PC-9 (cell line): ENCODE measurements around the gene RNF166. TPM values are rescaled to one million over a fixed set of nuclear protein-coding genes. Genes with fewer than 3 reads are reported as not detected.

ENCODE experiments used
- BruUV-seq: library from RNA; stranded (reverse); fragments of 400-500 nt; replicated peaks from 2 replicates; lab custom pipeline; 2021; lab: Mats Ljungman, UMichigan
- CTCF ChIA-PET: fragments of 300-600 bp; sonication (Branson Sonifier 250); formaldehyde crosslinking; loops from one replicate; lab custom pipeline; 2022; ENCODE audit warnings: antibody characterized with exemption; lab: Charles Lee
- POLR2A ChIA-PET: fragments of 300-600 bp; sonication (Branson Sonifier 250); formaldehyde crosslinking; loops from one replicate; lab custom pipeline; 2022; ENCODE audit warnings: antibody characterized with exemption; ENCODE audit not compliant: unreplicated experiment; lab: Charles Lee
- DNase-seq, 2 experiments: peaks; one replicate each; pipeline versions ENCODE4 v3.0.0 to v3.0.0-alpha.2; 2015 to 2022; ENCODE audit warnings: mixed read lengths in 1 of 2
- H2AFZ ChIP-seq: fragments of 200-600 bp; sonication (generic); 2 replicates; pipeline ENCODE4 v1.8.1; 2017; ENCODE audit warnings: antibody characterized with exemption
- H3F3A ChIP-seq: fragments of 200-600 bp; sonication (generic); 2 replicates; pipeline ENCODE4 v1.8.1; 2017; ENCODE audit warnings: antibody characterized with exemption, mild to moderate bottlenecking, low read depth; ENCODE audit not compliant: insufficient read depth
- H3K27ac ChIP-seq: fragments of 200-600 bp; sonication (generic); 2 replicates; pipeline ENCODE4 v1.6.1; 2016; ENCODE audit warnings: mixed run types
- H3K27me3 ChIP-seq: fragments of 200-600 bp; sonication (generic); 2 replicates; pipeline ENCODE4 v1.6.1; 2016; ENCODE audit warnings: low read depth, mixed run types; ENCODE audit not compliant: insufficient read depth
- H3K36me3 ChIP-seq: fragments of 200-600 bp; sonication (generic); 2 replicates; pipeline ENCODE4 v1.6.1; 2016; ENCODE audit warnings: low read depth, mixed run types
- H3K4me1 ChIP-seq: fragments of 200-600 bp; sonication (generic); replicated peaks from 2 replicates; pipeline ENCODE4 v1.6.1; 2016; ENCODE audit warnings: mixed run types; ENCODE audit not compliant: insufficient read depth
- H3K4me2 ChIP-seq: fragments of 200-600 bp; sonication (generic); 2 replicates; pipeline ENCODE4 v1.6.1; 2017; ENCODE audit warnings: mixed run types
- H3K4me3 ChIP-seq: fragments of 200-600 bp; sonication (generic); 2 replicates; pipeline ENCODE4 v1.6.1; 2016; ENCODE audit warnings: mixed run types
- H3K79me2 ChIP-seq: fragments of 200-600 bp; sonication (generic); 2 replicates; pipeline ENCODE4 v1.6.1; 2017; ENCODE audit warnings: low read depth, mixed run types
- H3K9me2 ChIP-seq: fragments of 200-600 bp; sonication (generic); 2 replicates; pipeline ENCODE4 v1.8.1; 2017; ENCODE audit warnings: mild to moderate bottlenecking; ENCODE audit not compliant: insufficient read depth
- H3K9me3 ChIP-seq: fragments of 200-600 bp; sonication (generic); 2 replicates; pipeline ENCODE4 v1.8.1; 2016; ENCODE audit warnings: low read depth; ENCODE audit not compliant: insufficient read depth
- H4K20me1 ChIP-seq: fragments of 200-600 bp; sonication (generic); 2 replicates; pipeline ENCODE4 v1.8.1; 2017; ENCODE audit not compliant: insufficient read depth
- EZH2 ChIP-seq: fragments of 200-600 bp; sonication (generic); IDR thresholded peaks from 2 replicates; pipeline ENCODE4 v1.8.0; 2017; ENCODE audit warnings: antibody characterized with exemption, low read depth
- intact Hi-C: fragments of 100-400 bp; cut with micrococcal nuclease; formaldehyde crosslinking; loops from one replicate; pipeline ENCODE4 v1.10.0; 2022; ENCODE audit not compliant: unreplicated experiment
- total RNA-seq: library from RNA; stranded (reverse); gene quantifications from 2 replicates; pipeline ENCODE4 v1.2.3, GENCODE V29; 2021
- TF ChIP-seq, protein P1 (sequence below): fragments of 200-600 bp; sonication (generic); conservative IDR thresholded peaks from 2 replicates; pipeline ENCODE4 v1.6.1; 2017; ENCODE audit warnings: mixed run types, antibody characterized with exemption, mild to moderate bottlenecking, moderate library complexity

The RNF166 gene
- total RNA-seq, 1 experiment from 2014 or later = 29.4 TPM

DNA sequence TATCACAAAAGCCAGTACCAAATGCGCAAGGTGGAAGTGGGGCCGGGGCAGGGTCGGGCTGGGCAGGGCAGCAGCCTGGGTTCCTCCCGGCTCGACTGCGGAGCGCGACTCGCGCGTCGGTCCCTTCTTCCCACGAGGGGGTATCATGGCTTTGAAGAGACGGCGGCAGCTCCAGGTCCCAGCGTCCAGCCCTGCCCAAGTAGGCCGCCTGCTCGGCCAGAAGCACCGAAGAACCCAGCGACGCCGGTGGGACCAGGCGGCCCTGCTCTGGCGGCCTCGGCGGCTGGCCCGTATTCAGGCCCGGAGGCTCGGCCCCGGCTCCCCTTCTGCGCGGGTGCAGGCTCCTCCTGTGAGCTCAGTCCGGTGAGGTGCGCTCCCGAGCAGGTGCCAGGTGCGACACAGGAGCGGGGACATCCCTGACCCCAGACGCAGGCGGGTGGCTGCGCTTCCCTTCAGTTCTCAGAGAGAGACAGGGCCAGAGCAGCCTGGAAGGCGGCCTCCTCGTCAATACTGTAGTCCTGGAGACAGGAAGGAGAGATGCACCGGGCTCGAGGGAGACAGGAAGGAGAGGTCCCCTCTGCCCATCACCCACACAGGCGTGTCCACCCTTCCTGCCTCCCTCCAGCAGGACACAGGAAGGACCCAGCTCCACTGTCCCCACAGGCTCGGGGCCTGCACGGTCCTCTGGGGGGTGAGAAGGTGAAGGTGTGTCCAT is 8.9 kb downstream of the RNF166 start:
- Histone ChIP-seq H3K36me3 (no peaks in the 10 kb centered on the region), H3K4me3 (no peak overlapping the region), H2AFZ (no peak overlapping the region), H3K27ac (no peak overlapping the region), H3F3A (no peaks in the 10 kb centered on the region), H4K20me1 (no peaks in the 10 kb centered on the region), H3K4me2 (no peak overlapping the region), H3K4me1 (no peaks in the 10 kb centered on the region), H3K79me2 (no peaks in the 10 kb centered on the region), H3K27me3 (no peaks in the 10 kb centered on the region), H3K9me2 (no peaks in the 10 kb centered on the region), H3K9me3 (no peaks in the 10 kb centered on the region)
- intact Hi-C loops = no loop called here
- no peak for TF ChIP-seq EZH2
- TF ChIP-seq, protein P1, sequence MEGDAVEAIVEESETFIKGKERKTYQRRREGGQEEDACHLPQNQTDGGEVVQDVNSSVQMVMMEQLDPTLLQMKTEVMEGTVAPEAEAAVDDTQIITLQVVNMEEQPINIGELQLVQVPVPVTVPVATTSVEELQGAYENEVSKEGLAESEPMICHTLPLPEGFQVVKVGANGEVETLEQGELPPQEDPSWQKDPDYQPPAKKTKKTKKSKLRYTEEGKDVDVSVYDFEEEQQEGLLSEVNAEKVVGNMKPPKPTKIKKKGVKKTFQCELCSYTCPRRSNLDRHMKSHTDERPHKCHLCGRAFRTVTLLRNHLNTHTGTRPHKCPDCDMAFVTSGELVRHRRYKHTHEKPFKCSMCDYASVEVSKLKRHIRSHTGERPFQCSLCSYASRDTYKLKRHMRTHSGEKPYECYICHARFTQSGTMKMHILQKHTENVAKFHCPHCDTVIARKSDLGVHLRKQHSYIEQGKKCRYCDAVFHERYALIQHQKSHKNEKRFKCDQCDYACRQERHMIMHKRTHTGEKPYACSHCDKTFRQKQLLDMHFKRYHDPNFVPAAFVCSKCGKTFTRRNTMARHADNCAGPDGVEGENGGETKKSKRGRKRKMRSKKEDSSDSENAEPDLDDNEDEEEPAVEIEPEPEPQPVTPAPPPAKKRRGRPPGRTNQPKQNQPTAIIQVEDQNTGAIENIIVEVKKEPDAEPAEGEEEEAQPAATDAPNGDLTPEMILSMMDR = no peak
- ChIA-PET CTCF (no interaction called here), POLR2A (no interaction called here)
- no TSS peak for BruUV-seq
- DNase-seq = no peak

DNA sequence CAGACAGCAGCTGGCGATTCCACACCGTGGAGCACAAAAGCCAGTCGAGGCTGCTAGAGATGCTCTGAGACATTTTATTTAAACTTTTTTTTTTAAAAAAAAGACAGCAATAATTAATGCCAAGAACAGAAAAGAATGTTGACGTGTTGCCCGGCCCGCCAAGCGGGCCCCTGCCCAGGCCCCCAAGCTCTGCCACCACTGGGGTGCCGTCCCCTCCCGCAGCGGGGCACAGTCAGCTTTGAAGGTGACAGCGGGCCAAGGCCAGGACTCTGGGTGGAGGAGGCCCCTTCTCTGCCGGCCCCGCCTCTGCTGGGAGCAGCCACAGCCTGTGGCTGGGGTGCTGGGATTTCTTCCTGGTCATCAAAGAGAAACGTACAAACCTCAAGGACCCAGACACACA is 9.8 kb downstream of the RNF166 start:
- H3K36me3 ChIP-seq = no peaks in the 10 kb centered on the region
- H3K27me3 ChIP-seq = no peaks in the 10 kb centered on the region
- H3K4me2 ChIP-seq = no peak overlapping the region
- no peaks in the 10 kb centered on the region for H3K9me3 ChIP-seq
- no peaks in the 10 kb centered on the region for H3K9me2 ChIP-seq
- H3K79me2 ChIP-seq = no peaks in the 10 kb centered on the region
- no peaks in the 10 kb centered on the region for H4K20me1 ChIP-seq
- BruUV-seq = no TSS peak
- H3K27ac ChIP-seq = no peak overlapping the region
- ChIA-PET POLR2A (no interaction called here), CTCF (no interaction called here)
- no peaks in the 10 kb centered on the region for H3K4me1 ChIP-seq
- no peak for TF ChIP-seq EZH2
- TF ChIP-seq, protein P1 = no peak
- DNase-seq = no peak
- no peaks in the 10 kb centered on the region for H3F3A ChIP-seq
- H3K4me3 ChIP-seq = no peak overlapping the region
- no peak overlapping the region for H2AFZ ChIP-seq
- intact Hi-C loops = no loop called here

DNA sequence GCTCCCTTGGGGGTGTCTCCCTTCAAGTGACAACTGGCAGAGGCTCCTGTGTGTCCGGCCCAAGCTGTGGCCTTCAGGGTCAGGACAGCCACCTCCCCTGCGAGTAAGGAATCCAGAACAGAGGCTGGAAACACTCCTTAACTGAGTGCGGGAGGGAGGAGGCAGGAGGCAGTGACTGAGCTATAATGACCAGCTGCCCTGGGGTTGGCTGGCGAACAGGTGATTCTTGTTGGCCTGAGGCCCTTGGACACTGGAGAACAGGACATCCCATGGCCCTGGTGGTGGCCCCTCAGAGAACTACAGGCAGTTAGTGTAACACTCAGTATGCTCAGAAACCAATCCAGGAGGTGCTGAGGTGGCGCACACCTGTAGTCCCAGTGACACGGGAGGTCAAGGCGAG is 10.5 kb downstream of the RNF166 start:
- Histone ChIP-seq H3F3A (no peaks in the 10 kb centered on the region), H3K4me1 (no peaks in the 10 kb centered on the region), H3K4me2 (no peak overlapping the region), H3K79me2 (no peaks in the 10 kb centered on the region), H2AFZ (no peak overlapping the region), H3K9me3 (no peaks in the 10 kb centered on the region), H4K20me1 (no peaks in the 10 kb centered on the region), H3K27me3 (no peaks in the 10 kb centered on the region), H3K9me2 (no peaks in the 10 kb centered on the region), H3K4me3 (no peak overlapping the region), H3K27ac (no peak overlapping the region), H3K36me3 (no peaks in the 10 kb centered on the region)
- TF ChIP-seq EZH2 = no peak
- TF ChIP-seq, protein P1 = no peak
- ChIA-PET POLR2A (interaction anchor here (0.7 kb wide), 1 partner anchor 191 kb away, joined by 3 read pairs; no protein-coding TSS in a partner anchor), CTCF (no interaction called here)
- DNase-seq = no peak
- BruUV-seq = no TSS peak
- intact Hi-C loops = no loop called here
